H1 (cell line): ENCODE data around the gene LGR4. TPM values are rescaled to one million over a fixed set of nuclear protein-coding genes. Genes with fewer than 3 reads are reported as not detected.

ENCODE experiments used
- CTCF ChIA-PET: fragments of 300-600 bp; sonication (Branson Sonifier 250); formaldehyde crosslinking; loops from one replicate; lab custom pipeline; 2021; ENCODE audit not compliant: partially characterized antibody; lab: Charles Lee
- POLR2A ChIA-PET: fragments of 300-600 bp; sonication (Branson Sonifier 250); formaldehyde crosslinking; loops from one replicate; lab custom pipeline; 2021; ENCODE audit warnings: inconsistent platforms; ENCODE audit not compliant: partially characterized antibody; lab: Charles Lee
- DNase-seq, 2 experiments: peaks; one replicate each; pipeline versions ENCODE4 v3.0.0 to v3.0.0-alpha.2; 2010 to 2022; ENCODE audit warnings: low spot score in 2 of 2, low read depth in 1 of 2, mixed read lengths in 1 of 2
- FAIRE-seq: peaks from 2 replicates; lab custom pipeline; 2011; peaks lifted over from hg19 to GRCh38; lab: Jason Lieb, UNC
- H2AFZ ChIP-seq: 2 replicates; pipeline ENCODE4 v1.8.1; 2012; ENCODE audit warnings: low read length, inconsistent platforms
- H2AK5ac ChIP-seq: 2 replicates; pipeline ENCODE4 v1.6.1; 2013; ENCODE audit warnings: low read depth, low read length
- H2BK120ac ChIP-seq: replicated peaks from 2 replicates; pipeline ENCODE3; 2013; ENCODE audit warnings: low read depth, low read length, inconsistent platforms
- H2BK12ac ChIP-seq: 2 replicates; pipeline ENCODE4 v1.6.1; 2013; ENCODE audit warnings: low read depth, low read length
- H2BK15ac ChIP-seq: 2 replicates; pipeline ENCODE4 v1.6.1; 2013; ENCODE audit warnings: low read length
- H2BK20ac ChIP-seq: 2 replicates; pipeline ENCODE4 v1.6.1; 2013; ENCODE audit warnings: low read length
- H2BK5ac ChIP-seq: 2 replicates; pipeline ENCODE4 v1.6.1; 2013; ENCODE audit warnings: low read depth, low read length
- H3K14ac ChIP-seq: 2 replicates; pipeline ENCODE4 v1.6.1; 2013; ENCODE audit warnings: inconsistent platforms; ENCODE audit not compliant: insufficient read length
- H3K18ac ChIP-seq: 2 replicates; pipeline ENCODE4 v1.6.1; 2013; ENCODE audit warnings: low read length; ENCODE audit errors: extremely low read depth
- H3K23ac ChIP-seq: 2 replicates; pipeline ENCODE4 v1.6.1; 2013; ENCODE audit warnings: inconsistent platforms; ENCODE audit not compliant: insufficient read length
- H3K23me2 ChIP-seq: 2 replicates; pipeline ENCODE4 v1.6.1; 2013; ENCODE audit warnings: low read depth, low read length
- H3K27ac ChIP-seq: 2 replicates; pipeline ENCODE4 v1.6.1; 2011; ENCODE audit warnings: low read depth, low read length, inconsistent platforms
- H3K27me3 ChIP-seq, 4 experiments: replicated peaks in 1 of 4; 1 replicate in 1 of 4; 2 replicates in 3 of 4; pipeline versions ENCODE4 v1.6.1 to v1.8.1; 2011 to 2013; ENCODE audit warnings: low read length in 3 of 4, mild to moderate bottlenecking in 3 of 4, inconsistent platforms in 2 of 4, mixed read lengths in 2 of 4, moderate library complexity in 1 of 4; ENCODE audit not compliant: control insufficient read depth in 3 of 4, insufficient read depth in 3 of 4; ENCODE audit errors: extremely low read depth in 1 of 4
- H3K36me3 ChIP-seq, 4 experiments: 2 replicates each; pipeline versions ENCODE4 v1.6.1 to v1.8.1; 2011 to 2013; ENCODE audit warnings: mild to moderate bottlenecking in 4 of 4, low read length in 3 of 4, moderate library complexity in 2 of 4, control low read depth in 1 of 4, inconsistent platforms in 1 of 4; ENCODE audit not compliant: insufficient read depth in 4 of 4, control insufficient read depth in 2 of 4
- H3K4ac ChIP-seq: replicated peaks from 2 replicates; pipeline ENCODE3; 2013; ENCODE audit warnings: low read length, low read depth, mixed read lengths, inconsistent platforms; ENCODE audit not compliant: insufficient read length
- H3K4me1 ChIP-seq, 4 experiments: replicated peaks in 1 of 4; 1 replicate in 1 of 4; 2 replicates in 3 of 4; pipeline versions ENCODE4 v1.6.1 to v1.8.1; 2011 to 2013; ENCODE audit warnings: low read length in 3 of 4, inconsistent platforms in 2 of 4, mixed read lengths in 1 of 4; ENCODE audit not compliant: insufficient read depth in 4 of 4, control insufficient read depth in 3 of 4
- H3K4me2 ChIP-seq, 2 experiments: 2 replicates each; pipeline versions ENCODE4 v1.6.1 to v1.8.1; 2011 to 2013; ENCODE audit warnings: low read depth in 2 of 2, low read length in 2 of 2, control low read depth in 1 of 2, inconsistent platforms in 1 of 2, mild to moderate bottlenecking in 1 of 2; ENCODE audit not compliant: insufficient read depth in 1 of 2
- H3K4me3 ChIP-seq, 4 experiments: fragments of 200-600, 300-600 bp in 1 of 4; sonication (generic), shearing (Covaris generic), sonication (Bioruptor Twin) in 1 of 4; 2 replicates each; pipeline versions ENCODE4 v1.5.1 to v1.8.1; 2011 to 2016; ENCODE audit warnings: low read length in 4 of 4, low read depth in 3 of 4, control low read depth in 2 of 4, inconsistent platforms in 2 of 4, mild to moderate bottlenecking in 2 of 4, mixed read lengths in 1 of 4, moderate library complexity in 1 of 4; ENCODE audit not compliant: insufficient read depth in 2 of 4; ENCODE audit errors: extremely low read depth in 1 of 4
- H3K56ac ChIP-seq: replicated peaks from 2 replicates; pipeline ENCODE3; 2013; ENCODE audit warnings: low read depth, mild to moderate bottlenecking, mixed read lengths, low read length, inconsistent platforms; ENCODE audit not compliant: insufficient read length
- H3K79me1 ChIP-seq: 2 replicates; pipeline ENCODE4 v1.6.1; 2013; ENCODE audit warnings: low read depth, low read length, control low read depth
- H3K79me2 ChIP-seq, 2 experiments: 2 replicates each; pipeline versions ENCODE4 v1.6.1 to v1.8.1; 2012 to 2013; ENCODE audit warnings: low read length in 2 of 2, mild to moderate bottlenecking in 2 of 2, inconsistent platforms in 1 of 2; ENCODE audit not compliant: insufficient read depth in 2 of 2, control insufficient read depth in 1 of 2
- H3K9ac ChIP-seq, 4 experiments: replicated peaks in 1 of 4; 1 replicate in 1 of 4; 2 replicates in 3 of 4; pipeline versions ENCODE4 v1.6.1 to v1.8.1; 2011 to 2013; ENCODE audit warnings: low read depth in 3 of 4, low read length in 3 of 4, control low read depth in 2 of 4, mild to moderate bottlenecking in 2 of 4, moderate library complexity in 2 of 4, inconsistent platforms in 1 of 4; ENCODE audit errors: extremely low read depth in 1 of 4
- H3K9me3 ChIP-seq, 2 experiments: 2 replicates each; pipeline versions ENCODE4 v1.6.1 to v1.8.1; 2012 to 2013; ENCODE audit warnings: mild to moderate bottlenecking in 2 of 2, moderate library complexity in 2 of 2, control low read depth in 1 of 2, inconsistent platforms in 1 of 2, low read depth in 1 of 2, low read length in 1 of 2, mixed read lengths in 1 of 2; ENCODE audit not compliant: insufficient read depth in 2 of 2
- H4K20me1 ChIP-seq, 2 experiments: replicated peaks in 1 of 2; 2 replicates each; pipeline versions ENCODE3 to v1.8.1; 2011 to 2013; ENCODE audit warnings: inconsistent platforms in 2 of 2, low read length in 2 of 2, mild to moderate bottlenecking in 1 of 2; ENCODE audit not compliant: insufficient read depth in 2 of 2, control insufficient read depth in 1 of 2
- H4K5ac ChIP-seq: 2 replicates; pipeline ENCODE4 v1.6.1; 2013; ENCODE audit warnings: low read length, low read depth, mixed read lengths, inconsistent platforms; ENCODE audit not compliant: insufficient read length
- H4K8ac ChIP-seq: 2 replicates; pipeline ENCODE4 v1.8.0; 2013; ENCODE audit warnings: mild to moderate bottlenecking, moderate library complexity, low read length, inconsistent platforms; ENCODE audit not compliant: insufficient read depth; ENCODE audit errors: extremely low read depth
- H4K91ac ChIP-seq: replicated peaks from 2 replicates; pipeline ENCODE3; 2013; ENCODE audit warnings: low read length, mixed read lengths, inconsistent platforms; ENCODE audit not compliant: insufficient read length
- ASH2L ChIP-seq: fragments of 200-600, 300-600 bp; sonication (generic); IDR thresholded peaks from one replicate; pipeline ENCODE4 v1.7.1; 2017; ENCODE audit warnings: low read length
- SUZ12 ChIP-seq: fragments of 200-600 bp; sonication (generic); IDR thresholded peaks from 2 replicates; pipeline ENCODE4 v1.6.1; 2012; ENCODE audit warnings: mild to moderate bottlenecking, inconsistent platforms, low read length, moderate library complexity, mixed read lengths
- polyA plus RNA-seq, 7 experiments: library from polyadenylated mRNA; depleted of rRNA in 3 of 7; stranded (reverse) in 5 of 7; unstranded in 2 of 7; fragments of >200 nt in 5 of 7; fragments of 200-250 nt in 2 of 7; gene quantifications; 1 replicate in 5 of 7; 2 replicates in 1 of 7; 4 replicates in 1 of 7; pipeline versions ENCODE4 v1.2.1 to v1.2.3, GENCODE V29; 2011 to 2013; ENCODE audit warnings: missing spikeins in 2 of 7, mixed read lengths in 2 of 7
- total RNA-seq: library from RNA; stranded (reverse); fragmentation: NEBNext Ultra II Directional; extraction: Animal tissue kit (Norgen Biotek cat#: 25700); gene quantifications from 2 replicates; pipeline ENCODE4 v1.2.1, GENCODE V29; 2021

The LGR4 gene
- total and polyA plus RNA-seq, 2 of the 8 experiments (the other 6 are each of a cell fraction or from before 2014, with no cell fraction given): 26.6 to 61.7 TPM

- FAIRE-seq (no peak), DNase-seq (no peak)
- no peak overlapping the region for H2AFZ ChIP-seq
- peaks cover 0 to 60% of the 10 kb centered on the region in 2 experiments; a peak in 3 of 4 replicates for H3K79me2 ChIP-seq
- no peak overlapping the region for H2AK5ac ChIP-seq
- no peak overlapping the region for H3K4ac ChIP-seq
- H3K9me3 ChIP-seq: no peaks in the 10 kb centered on the region
- H3K27ac ChIP-seq: no peak overlapping the region
- no peak overlapping the region for H2BK120ac ChIP-seq
- H4K20me1 ChIP-seq: peaks cover 6 to 7% of the 10 kb centered on the region in 2 experiments
- no peaks in the 10 kb centered on the region for H3K27me3 ChIP-seq
- no peak overlapping the region for H4K91ac ChIP-seq
- no peak overlapping the region for H2BK15ac ChIP-seq
- no peak overlapping the region for H2BK20ac ChIP-seq
- no peak overlapping the region for H4K8ac ChIP-seq
- H3K79me1 ChIP-seq: peaks cover 3% of the 10 kb centered on the region; the same call in 1 of the 2 replicates
- no peak overlapping the region for H3K9ac ChIP-seq
- H3K4me3 ChIP-seq: no peak overlapping the region
- H3K36me3 ChIP-seq: peaks cover 0 to 38% (median 1%) of the 10 kb centered on the region in 4 experiments; a peak in 2 of 8 replicates
- no peak overlapping the region for H2BK5ac ChIP-seq
- H3K4me2 ChIP-seq: no peak overlapping the region
- H3K23ac ChIP-seq: no peak overlapping the region
- no peak overlapping the region for H3K18ac ChIP-seq
- no peaks in the 10 kb centered on the region for H3K23me2 ChIP-seq
- no peak overlapping the region for H2BK12ac ChIP-seq
- H4K5ac ChIP-seq: no peak overlapping the region
- ChIA-PET CTCF (no interaction called here), POLR2A (no interaction called here)
- no peak overlapping the region for H3K56ac ChIP-seq
- no peak overlapping the region for H3K14ac ChIP-seq
- peaks cover 0 to 2% (median 0%) of the 10 kb centered on the region in 4 experiments; a peak in 1 of 7 replicates for H3K4me1 ChIP-seq
- TF ChIP-seq ASH2L: no peak
- TF ChIP-seq SUZ12: no peak
Measured at GRCh38 chr11:27409049-27409448, 63.5 kb downstream of the LGR4 start.
